GM19467 (cell line): Measurements from ENCODE around the gene TNFRSF6B.

Experiments
- ATAC-seq: cut with Tn5 transposase; IDR thresholded peaks from one replicate; pipeline ENCODE4 v1.9.1; 2021; ENCODE audit warnings: mild to moderate bottlenecking, moderate library complexity; ENCODE audit not compliant: unreplicated experiment

Gene TNFRSF6B

DNA sequence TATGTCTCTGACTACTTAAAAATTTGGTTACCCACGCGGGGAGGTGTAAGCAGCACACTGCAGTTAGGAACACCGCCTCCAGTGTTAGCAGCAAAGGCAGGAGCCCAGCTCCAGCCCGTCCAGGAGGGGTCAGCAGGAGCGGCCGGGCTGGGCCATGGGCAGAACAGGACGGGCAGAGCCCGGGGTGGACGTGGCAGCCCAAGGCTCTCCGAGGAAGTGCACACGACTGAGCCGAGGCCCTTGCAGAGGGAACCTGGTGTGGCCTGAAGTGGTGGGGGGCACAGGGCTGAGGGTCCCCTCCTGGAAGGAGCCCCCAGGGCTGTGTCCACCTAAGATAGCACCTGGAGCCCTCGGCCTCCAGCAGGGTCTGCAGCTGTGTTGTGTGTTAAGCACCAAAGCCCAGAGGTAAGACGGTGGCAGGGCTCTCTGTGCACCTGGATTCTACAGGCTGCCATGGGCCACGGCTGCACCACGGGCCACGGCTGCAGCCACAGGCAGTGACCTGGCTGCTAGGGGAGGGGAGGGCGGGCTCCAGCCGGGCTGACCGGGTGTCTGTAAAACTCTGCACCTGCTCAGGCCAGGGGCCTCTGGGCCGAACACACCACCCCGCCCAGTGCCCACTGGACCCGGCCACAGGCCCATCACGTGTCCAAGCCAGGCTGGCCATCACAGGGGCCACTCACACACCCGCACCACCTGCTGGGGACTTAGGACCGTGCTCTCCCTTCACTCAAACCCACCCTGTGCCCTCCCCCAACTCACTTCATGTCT, 49.7 kb downstream of the TNFRSF6B start:
- ATAC-seq, result no peak

DNA sequence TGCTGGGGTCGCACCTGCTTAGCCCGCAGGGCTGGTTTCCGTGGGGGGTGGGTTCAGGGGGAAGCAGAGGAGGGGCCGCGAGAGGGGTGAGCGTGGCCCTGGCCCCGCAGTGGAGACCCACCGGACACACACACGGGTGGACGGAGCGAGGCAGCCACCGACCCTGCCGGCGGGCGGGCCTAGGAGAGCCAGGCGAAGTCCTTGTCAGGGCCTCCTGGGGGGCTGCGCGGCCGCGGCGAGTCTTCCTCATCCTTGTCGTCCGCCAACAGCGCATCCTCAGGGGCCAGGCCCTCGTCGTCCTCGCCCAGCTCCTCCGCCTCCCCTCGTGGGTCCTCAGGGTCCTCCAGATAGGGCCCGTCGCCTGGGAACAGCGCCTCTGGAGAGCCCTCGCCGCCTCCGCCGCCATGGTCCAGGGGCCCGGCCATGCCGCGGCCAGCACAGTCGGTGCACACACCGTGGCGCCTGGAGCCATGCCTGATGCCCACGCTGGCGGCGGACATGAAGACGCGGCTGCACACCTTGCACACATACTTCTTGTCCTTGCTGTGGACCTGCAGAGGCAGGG, 50.4 kb downstream of the TNFRSF6B start:
- no peak for ATAC-seq

DNA sequence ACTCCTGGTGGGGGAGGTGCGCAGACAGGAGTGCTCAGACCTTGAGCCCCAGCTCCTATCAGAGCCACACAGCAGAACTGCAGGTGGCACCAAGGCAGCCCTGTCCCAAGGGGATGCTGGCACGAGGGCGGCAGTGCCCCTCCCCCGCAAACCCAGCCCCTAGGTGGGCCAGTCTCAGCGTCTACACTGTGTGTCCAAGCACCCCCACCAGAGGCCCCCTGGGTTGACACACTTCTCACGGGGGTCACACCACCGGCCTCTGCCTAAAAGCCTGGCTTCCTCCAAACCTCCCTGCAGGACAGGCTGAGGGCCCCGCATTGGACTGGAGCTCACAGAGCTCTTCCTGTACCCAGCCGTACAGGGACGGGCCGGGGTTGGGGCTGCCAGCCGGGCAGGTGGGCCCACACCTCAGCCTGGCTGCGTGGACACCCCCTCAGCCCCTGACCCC, 51.2 kb downstream of the TNFRSF6B start:
- no peak for ATAC-seq
